HUES64 (cell line): Measurements from ENCODE around the gene RPL29.

Source experiments
- H3K27ac ChIP-seq: 2 replicates; pipeline ENCODE4 v1.7.0; 2013; ENCODE audit warnings: low read depth, low read length, inconsistent platforms
- H3K27me3 ChIP-seq: 2 replicates; pipeline ENCODE4 v1.6.1; 2013; ENCODE audit warnings: mild to moderate bottlenecking, low read length; ENCODE audit not compliant: insufficient read depth
- H3K36me3 ChIP-seq: 2 replicates; pipeline ENCODE4 v1.6.1; 2013; ENCODE audit warnings: mild to moderate bottlenecking, low read length; ENCODE audit not compliant: insufficient read depth
- H3K4me1 ChIP-seq: 2 replicates; pipeline ENCODE4 v1.6.1; 2013; ENCODE audit warnings: mild to moderate bottlenecking, low read length, moderate library complexity; ENCODE audit not compliant: insufficient read depth
- H3K4me3 ChIP-seq: 2 replicates; pipeline ENCODE4 v1.5.1; 2013; ENCODE audit warnings: mild to moderate bottlenecking, low read length, moderate library complexity
- H3K9ac ChIP-seq: 2 replicates; pipeline ENCODE4 v1.6.1; 2013; ENCODE audit warnings: mild to moderate bottlenecking, low read depth, low read length
- H3K9me3 ChIP-seq: 2 replicates; pipeline ENCODE4 v1.6.1; 2013; ENCODE audit warnings: low read depth, low read length; ENCODE audit not compliant: insufficient read depth
- WGBS: fragments of 150-250, 120-280 bp; methylation state at CpG from one replicate; pipeline ENCODE4 v1.1.7; 2013; ENCODE audit warnings: missing lambda C conversion rate; 5-methylcytosine and 5-hydroxymethylcytosine counted together

The RPL29 gene

DNA sequence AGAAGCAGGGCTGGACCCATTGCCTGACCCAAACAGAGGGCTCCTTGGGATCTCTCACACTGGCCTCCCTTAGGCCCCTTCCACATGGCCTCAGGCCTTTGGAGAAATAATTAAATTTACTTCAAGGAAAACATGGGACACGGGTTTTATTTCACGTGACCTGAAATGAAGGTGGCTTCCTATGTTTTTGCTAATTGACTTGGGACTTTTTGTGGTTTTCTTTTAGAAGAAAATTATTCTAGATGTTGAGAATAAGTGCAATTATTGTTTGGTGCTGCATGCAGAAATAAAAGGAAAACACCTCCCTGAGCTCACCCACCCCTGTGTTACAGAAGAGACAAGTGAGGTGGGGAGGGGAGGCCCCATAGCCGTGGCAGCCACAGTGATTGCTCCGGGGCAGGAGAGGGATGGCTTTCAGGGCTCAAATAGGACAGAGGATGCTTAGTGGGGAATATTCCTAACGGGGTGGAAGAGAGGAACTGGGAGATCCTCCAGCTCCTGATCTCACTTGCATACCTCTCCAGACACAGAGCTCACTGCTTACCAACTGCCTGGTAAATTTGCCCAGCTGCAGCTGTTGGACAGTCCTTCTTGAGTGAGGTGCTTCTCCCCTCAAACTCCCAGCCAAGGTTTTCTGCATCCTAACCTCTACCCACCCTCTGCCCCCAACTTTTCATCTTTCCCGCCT is 29.2 kb upstream of the RPL29 start:
- H3K4me1 ChIP-seq, result peaks cover 8% of the 10 kb centered on the region
- H3K27ac ChIP-seq, result no peak overlapping the region
- H3K9ac ChIP-seq, result no peak overlapping the region

DNA sequence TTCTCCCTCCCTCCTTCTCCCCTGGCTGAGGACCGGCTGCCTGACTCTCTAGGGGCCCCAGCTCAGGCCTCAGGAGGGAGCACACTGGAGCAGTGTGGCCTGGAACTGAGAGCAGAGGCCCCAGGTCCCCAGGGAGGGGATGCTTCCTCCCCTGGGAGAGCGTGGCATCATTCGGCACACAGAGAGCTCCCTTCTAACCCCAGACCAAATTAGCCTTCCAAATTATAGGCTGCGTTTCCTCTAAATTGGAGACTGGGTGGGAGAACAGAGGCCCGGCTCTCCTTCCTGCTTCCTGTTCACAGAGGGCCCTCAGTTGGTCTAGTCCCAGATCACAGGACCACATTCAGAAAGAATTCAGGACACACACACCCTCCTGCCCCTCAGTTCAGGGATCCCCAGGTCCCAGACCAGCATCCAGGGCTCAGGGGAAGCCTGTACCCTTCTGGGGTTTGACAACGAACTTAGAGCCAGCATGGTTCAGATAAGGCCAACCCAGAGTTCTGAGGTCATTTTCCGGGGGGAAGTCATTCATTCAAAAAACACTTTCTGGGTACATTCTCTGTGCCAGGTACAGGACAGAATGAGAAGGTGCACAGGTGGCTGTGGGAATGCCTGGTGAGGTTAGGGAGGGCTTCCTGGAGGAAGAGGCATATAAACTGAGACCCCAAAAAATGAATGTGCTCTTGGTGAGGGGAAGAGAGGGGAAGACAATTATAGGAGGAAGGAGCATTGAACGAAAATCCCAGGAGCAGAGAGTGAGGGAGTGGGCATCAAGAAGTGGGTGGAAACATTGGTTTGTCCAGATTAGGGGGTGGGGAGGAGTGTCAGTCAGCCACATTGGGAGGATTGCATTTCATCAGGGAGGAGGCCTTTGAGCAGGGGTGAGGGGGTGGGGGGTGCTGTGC is 28.4 kb upstream of the RPL29 start:
- no peaks in the 10 kb centered on the region for H3K9me3 ChIP-seq
- no peaks in the 10 kb centered on the region for H3K27me3 ChIP-seq
- WGBS, result 86% methylated on average over 8 of the region's 8 CpGs
- H3K4me3 ChIP-seq, result no peak overlapping the region
- no peak overlapping the region for H3K27ac ChIP-seq
- H3K9ac ChIP-seq, result no peak overlapping the region
- H3K4me1 ChIP-seq, result peaks cover 8% of the 10 kb centered on the region
- no peaks in the 10 kb centered on the region for H3K36me3 ChIP-seq

More for the DNA sequence above, 29.2 kb upstream of the RPL29 start:
- 89% methylated on average over 6 of the region's 6 CpGs for WGBS
- Histone ChIP-seq H3K9me3 (no peaks in the 10 kb centered on the region), H3K27me3 (no peaks in the 10 kb centered on the region), H3K4me3 (no peak overlapping the region), H3K36me3 (no peaks in the 10 kb centered on the region)

DNA sequence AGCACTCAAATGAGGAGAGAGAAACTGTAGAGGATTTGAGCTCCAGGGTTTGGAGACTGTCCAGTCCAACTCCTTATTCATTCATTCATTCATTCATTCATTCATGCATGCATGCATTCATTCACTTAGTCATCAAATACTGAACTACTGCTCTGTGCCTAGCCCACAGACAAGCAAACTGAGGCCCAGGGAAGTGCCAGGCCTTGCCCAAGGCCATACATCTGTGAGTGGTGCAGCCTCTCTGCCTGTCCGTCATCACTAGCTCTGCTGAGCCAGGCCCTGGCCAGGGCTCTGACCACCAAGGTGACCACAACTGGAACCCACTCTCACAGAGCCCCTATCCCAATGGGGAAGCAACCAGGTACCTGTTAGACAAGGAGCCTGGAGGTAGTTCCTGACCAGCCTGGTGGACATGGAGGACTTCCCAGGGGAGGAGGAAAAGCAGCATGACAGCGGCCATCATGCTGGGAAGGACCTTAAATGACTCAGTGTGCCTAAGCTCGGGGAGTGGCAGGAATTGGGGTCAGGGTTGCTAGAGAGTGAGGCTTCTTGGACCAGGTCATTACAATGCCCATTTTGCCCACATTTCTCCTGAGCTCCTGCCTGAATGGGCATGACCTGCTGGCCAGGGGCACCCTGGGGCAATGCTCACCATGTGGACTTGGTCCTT is 27.5 kb upstream of the RPL29 start:
- Histone ChIP-seq H3K9me3 (no peaks in the 10 kb centered on the region), H3K4me1 (peaks cover 8% of the 10 kb centered on the region), H3K9ac (no peak overlapping the region), H3K27ac (no peak overlapping the region), H3K27me3 (no peaks in the 10 kb centered on the region), H3K36me3 (no peaks in the 10 kb centered on the region), H3K4me3 (no peak overlapping the region)
- 98% methylated on average over 3 of the region's 3 CpGs for WGBS

DNA sequence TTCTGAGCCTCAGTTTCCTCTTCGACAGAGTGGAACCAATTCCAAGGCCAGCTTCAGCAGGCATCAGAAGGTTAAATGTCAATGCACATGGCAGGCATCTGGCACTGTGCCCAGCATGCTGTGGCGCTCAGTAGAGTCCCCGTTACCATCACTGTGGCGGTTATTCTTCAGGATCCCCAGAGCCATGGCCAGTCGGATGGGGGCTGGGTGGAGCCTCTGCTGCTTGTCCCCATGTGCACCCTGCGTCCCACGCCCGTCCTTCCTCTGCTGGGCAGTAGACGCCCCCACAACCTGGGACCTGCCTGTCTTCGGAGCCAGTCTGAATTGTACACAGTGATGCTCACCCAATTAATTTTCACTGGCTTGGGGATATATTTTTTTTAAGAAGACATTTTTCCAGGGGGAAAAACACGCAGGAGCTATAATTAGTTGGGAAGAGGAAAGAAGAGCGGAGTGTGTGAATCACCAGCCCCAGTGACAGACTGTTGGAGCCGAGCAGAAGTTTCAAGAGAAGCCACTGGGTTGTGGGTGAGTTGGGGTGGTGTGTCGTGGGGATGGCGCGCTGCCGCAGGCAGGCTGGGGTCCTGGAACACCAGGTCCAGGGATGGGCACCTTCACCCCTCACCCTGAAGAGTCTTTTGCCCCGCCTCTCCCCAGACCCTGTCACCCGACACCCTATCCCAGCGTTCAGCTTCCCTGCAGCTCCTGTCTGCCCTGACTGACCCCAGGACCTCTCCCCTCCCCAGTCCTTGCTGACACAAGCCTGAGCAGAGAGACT is 26.8 kb upstream of the RPL29 start:
- Histone ChIP-seq H3K4me3 (no peak overlapping the region), H3K4me1 (peaks cover 8% of the 10 kb centered on the region), H3K9ac (no peak overlapping the region), H3K27me3 (no peaks in the 10 kb centered on the region), H3K36me3 (no peaks in the 10 kb centered on the region), H3K27ac (no peak overlapping the region), H3K9me3 (no peaks in the 10 kb centered on the region)
- 82% methylated on average over 17 of the region's 20 CpGs for WGBS

DNA sequence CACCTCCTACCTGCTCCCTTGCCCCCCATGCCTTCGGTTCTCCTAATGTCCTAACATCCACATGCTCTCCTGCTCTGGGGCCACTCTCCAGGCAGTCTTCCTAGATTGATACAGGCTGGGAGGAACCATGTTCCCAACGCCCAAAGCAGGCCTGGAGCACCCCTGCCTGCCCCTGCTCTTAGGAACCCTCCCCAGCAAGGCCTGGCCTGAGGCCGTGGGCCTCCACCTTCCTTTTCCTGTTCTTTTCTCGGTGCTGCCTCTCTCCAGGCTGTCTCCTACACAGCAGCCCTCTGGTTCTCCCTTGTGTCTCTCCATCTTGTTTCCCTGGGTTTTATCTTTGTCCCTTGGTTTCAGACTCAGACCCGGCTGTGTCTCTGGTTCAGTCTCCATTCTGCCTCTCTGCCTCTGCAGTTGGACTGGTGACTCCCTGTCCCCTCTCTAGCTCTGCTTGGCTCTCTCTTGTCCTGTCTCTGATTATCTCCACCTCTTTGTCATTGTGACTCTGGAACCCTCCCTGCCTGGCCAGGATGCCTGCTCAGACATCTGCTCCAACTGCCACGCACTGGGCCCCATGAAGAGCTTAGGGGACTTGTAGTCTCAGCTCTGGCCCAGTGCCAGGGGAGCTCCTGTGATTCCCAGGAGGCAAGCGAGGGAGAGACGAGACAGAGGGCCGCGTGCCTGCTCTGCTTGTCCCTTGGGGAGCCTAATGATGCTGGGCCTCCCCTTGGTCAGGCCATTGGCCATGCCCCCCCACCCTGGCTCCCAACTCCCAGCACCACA is 26.0 kb upstream of the RPL29 start:
- Histone ChIP-seq H3K4me1 (peaks cover 8% of the 10 kb centered on the region), H3K27ac (no peak overlapping the region)

DNA sequence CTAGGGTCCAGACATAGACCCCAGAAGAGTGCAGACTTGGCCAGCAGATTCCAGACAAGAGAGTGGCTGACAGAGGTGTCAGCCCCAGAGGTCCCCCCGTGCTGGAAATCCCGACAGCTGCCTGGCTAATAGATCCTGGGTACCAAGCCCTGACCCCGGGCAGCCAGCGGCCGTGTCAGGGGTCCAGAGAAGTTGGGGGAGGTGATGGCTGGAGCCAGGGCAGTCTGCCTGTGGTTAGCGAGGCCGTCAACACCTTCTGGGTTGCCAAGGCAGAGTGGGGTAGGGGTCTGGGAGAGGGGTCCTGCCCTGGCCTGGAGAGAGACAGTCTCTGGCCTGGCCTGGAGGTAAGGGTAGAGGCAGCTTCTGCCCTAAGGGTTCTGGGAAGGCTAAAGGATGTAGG is 25.1 kb upstream of the RPL29 start:
- no peaks in the 10 kb centered on the region for H3K36me3 ChIP-seq
- H3K27me3 ChIP-seq, result no peaks in the 10 kb centered on the region
- H3K4me1 ChIP-seq, result peaks cover 8% of the 10 kb centered on the region
- H3K9me3 ChIP-seq, result no peaks in the 10 kb centered on the region
- no peak overlapping the region for H3K27ac ChIP-seq
- H3K4me3 ChIP-seq, result no peak overlapping the region
- 94% methylated on average over 7 of the region's 7 CpGs for WGBS
- no peak overlapping the region for H3K9ac ChIP-seq

More for the DNA sequence above, 26.0 kb upstream of the RPL29 start:
- Histone ChIP-seq H3K9me3 (no peaks in the 10 kb centered on the region), H3K9ac (no peak overlapping the region), H3K36me3 (no peaks in the 10 kb centered on the region), H3K27me3 (no peaks in the 10 kb centered on the region), H3K4me3 (no peak overlapping the region)
- 89% methylated on average over 10 of the region's 10 CpGs for WGBS

DNA sequence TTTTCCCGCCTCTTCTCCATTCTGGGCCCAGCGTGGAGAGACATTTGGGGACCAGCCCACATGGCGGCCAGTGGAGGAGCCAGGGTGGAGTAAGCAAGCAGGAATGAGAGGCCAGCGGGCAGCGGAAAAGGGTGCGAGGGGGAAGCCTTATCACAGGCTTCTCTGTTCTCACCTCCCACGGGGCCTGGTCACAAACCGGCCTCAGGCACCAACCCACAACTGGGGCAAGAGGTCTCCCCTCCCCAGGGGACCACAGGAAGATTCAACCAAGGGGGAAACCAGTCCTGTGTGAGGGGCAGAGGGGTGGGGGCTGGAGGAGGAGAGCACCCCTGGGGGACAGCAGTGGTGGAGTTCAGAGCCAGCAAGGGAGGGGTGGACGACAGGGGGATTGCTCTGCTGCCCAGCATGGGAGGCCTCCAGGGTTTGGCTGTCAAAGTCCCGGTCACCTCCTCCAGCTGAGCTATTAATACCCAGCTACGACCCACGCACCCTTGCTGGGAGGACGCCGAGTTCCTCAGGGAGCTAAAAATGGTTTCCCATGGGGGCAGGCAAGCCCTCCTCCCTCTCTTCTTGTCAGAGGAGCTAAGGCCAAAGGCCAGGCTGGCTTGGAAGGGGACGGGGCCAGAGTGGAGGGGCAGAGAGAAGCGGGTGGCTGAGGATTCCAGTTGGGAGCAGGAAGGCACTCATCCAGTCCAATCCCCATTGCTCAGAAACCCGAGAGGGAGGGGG is 23.8 kb upstream of the RPL29 start:
- no peak overlapping the region for H3K27ac ChIP-seq
- H3K4me1 ChIP-seq, result peaks cover 8% of the 10 kb centered on the region
- no peaks in the 10 kb centered on the region for H3K9me3 ChIP-seq
- H3K36me3 ChIP-seq, result no peaks in the 10 kb centered on the region
- H3K27me3 ChIP-seq, result no peaks in the 10 kb centered on the region
- no peak overlapping the region for H3K9ac ChIP-seq
- WGBS, result 88% methylated on average over 17 of the region's 17 CpGs
- no peak overlapping the region for H3K4me3 ChIP-seq

DNA sequence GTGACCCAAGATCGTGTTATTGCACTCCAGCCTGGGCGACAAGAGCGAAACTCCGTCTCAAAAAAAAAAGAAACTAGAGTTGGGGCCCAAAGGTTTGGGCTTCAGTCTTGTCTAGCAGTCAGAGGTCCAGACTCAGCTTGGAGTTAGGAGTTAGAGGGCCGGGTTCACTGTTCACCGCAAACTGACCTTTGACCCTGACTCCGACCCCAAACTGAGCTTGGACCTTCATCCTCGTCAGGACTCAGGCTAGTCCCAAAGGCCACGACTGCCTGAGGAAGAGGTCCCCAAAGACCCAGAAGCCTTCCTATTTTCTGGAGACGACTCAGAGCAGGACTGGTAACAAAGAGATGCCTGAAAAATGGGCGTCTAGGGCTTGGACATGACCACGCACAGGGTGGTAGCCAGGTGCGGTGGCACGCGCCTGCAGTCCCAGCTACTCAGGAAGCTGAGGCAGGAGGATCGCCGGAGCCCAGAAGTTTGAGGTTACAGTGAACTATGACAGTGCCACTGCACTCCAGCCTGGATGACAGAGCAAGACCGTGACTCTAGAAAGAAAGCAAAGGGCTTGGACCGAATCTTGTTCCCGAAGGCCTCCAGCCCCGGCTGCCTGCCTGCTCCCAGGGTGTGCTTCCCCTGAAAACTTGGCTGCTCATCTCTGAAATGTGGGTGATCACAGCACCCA is 22.8 kb upstream of the RPL29 start:
- Histone ChIP-seq H3K27ac (no peak overlapping the region), H3K36me3 (no peaks in the 10 kb centered on the region), H3K9me3 (no peaks in the 10 kb centered on the region), H3K4me1 (peaks cover 8% of the 10 kb centered on the region), H3K4me3 (no peak overlapping the region), H3K27me3 (no peaks in the 10 kb centered on the region), H3K9ac (no peak overlapping the region)
- WGBS, result 93% methylated on average over 21 of the region's 21 CpGs

DNA sequence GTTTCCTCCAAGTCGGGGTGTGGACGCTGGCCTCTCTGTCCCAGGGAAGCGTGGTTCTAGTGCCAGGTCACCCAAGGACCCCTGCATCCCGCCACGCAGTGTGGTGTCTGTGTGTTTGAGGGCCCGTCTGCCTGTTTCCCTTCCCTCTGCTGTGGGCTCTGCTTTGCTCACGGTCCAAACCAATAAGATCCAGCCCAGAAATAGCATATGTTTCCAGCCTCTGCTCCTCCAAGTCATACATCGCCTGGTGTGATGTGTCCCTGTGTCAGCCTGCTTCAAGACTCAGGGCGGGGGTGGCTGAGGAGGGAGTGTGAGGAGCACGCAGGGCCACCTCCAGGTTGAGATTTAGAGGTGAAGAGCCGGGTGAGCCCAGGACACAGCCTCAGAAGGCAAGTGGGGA is 21.9 kb upstream of the RPL29 start:
- peaks cover 2% of the 10 kb centered on the region for H3K4me1 ChIP-seq
- no peak overlapping the region for H3K4me3 ChIP-seq
- WGBS, result 90% methylated on average over 11 of the region's 11 CpGs

More for the DNA sequence above, 21.9 kb upstream of the RPL29 start:
- H3K27ac ChIP-seq, result no peak overlapping the region
- H3K9me3 ChIP-seq, result no peaks in the 10 kb centered on the region
- H3K36me3 ChIP-seq, result no peaks in the 10 kb centered on the region
- H3K27me3 ChIP-seq, result no peaks in the 10 kb centered on the region
- H3K9ac ChIP-seq, result no peak overlapping the region
